ENCODE data around the gene PDE4D. TPM values are rescaled to one million over a fixed set of nuclear protein-coding genes. Genes with fewer than 3 reads are reported as not detected.

Gene PDE4D
- total RNA-seq, 2 experiments from 2014 or later = 0.50 to 0.51 TPM

GRCh38 chr5:59529239-59529638 lies 364.3 kb downstream of the PDE4D start:
- ChIA-PET POLR2A (no interaction called here), CTCF (ENCODE audit: unreplicated experiment) (no interaction called here)
- no TSS peak for BruUV-seq (replicated peaks)

DNA sequence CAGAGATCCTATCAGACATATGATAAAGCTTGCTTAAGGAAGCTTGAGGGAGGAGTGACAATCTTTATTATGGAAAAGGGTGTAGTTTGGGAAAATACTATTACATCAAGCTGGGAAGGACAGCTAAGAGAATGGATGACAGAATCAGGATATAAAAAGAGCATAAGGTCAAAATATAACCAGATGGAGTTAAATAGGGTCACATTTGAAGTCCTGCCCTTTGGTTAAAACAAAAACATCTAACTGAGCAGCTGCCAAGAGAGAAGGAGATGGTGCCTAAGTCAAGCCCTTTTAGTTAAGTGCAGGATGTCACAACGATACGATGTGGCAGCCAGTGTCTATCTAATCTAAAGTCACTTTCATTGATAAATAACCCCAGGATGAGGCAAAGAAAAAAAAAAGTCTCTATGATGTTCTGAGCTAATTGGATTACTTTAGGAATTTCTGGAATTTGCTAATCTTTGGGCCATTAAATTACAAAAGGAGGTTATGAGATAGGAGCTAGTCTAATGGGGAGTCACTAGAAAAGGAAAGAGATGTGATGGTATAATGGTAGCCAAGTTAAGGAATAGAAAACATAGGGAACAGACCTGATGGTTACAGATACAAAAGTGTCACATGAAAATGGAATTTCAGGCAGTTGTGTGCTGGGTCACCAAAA lies 365.2 kb downstream of the PDE4D start:
- ChIA-PET POLR2A (interaction anchor here (0.9 kb wide), 1 partner anchor 9 kb away, joined by 3 read pairs; no protein-coding TSS in a partner anchor), CTCF (ENCODE audit: unreplicated experiment) (no interaction called here)
- no TSS peak for BruUV-seq (replicated peaks)
- intact Hi-C loops (cut with micrococcal nuclease; ENCODE audit: unreplicated experiment) = no loop called here
- Histone ChIP-seq H3K4me3 (ENCODE audit: low read depth, low read length, poor library complexity, severe bottlenecking) (no peak overlapping the region), H3K36me3 (ENCODE audit: insufficient read depth, low read length) (no peaks in the 10 kb centered on the region), H2AFZ (ENCODE audit: low read length) (no peak overlapping the region), H4K20me1 (ENCODE audit: insufficient read depth, low read length) (no peaks in the 10 kb centered on the region), H3K79me2 (ENCODE audit: insufficient read depth, low read depth, low read length) (no peaks in the 10 kb centered on the region), H3K4me2 (ENCODE audit: low read length) (no peak overlapping the region), H3K4me1 (ENCODE audit: insufficient read depth, low read length, poor library complexity, severe bottlenecking) (no peaks in the 10 kb centered on the region), H3K9me3 (ENCODE audit: low read length) (peaks cover 5% of the 10 kb centered on the region), H3K9me2 (ENCODE audit: insufficient read depth, low read length) (no peaks in the 10 kb centered on the region), H3K27ac (ENCODE audit: low read depth, low read length, poor library complexity, severe bottlenecking) (no peak overlapping the region)
- no peak for TF ChIP-seq CTCF (conservative IDR thresholded peaks at IDR 0.05; ENCODE audit: low read length)
- no peak for TF ChIP-seq EZH2phosphoT487 (IDR thresholded peaks at IDR 0.05; ENCODE audit: borderline replicate concordance, low read depth, low read length)
- DNase-seq (ENCODE audit: low spot score) = no peak

More at GRCh38 chr5:59529239-59529638, 364.3 kb downstream of the PDE4D start:
- intact Hi-C loops (cut with micrococcal nuclease; ENCODE audit: unreplicated experiment) = no loop called here
- Histone ChIP-seq H3K9me2 (ENCODE audit: insufficient read depth, low read length) (no peaks in the 10 kb centered on the region), H2AFZ (ENCODE audit: low read length) (no peak overlapping the region), H3K4me2 (ENCODE audit: low read length) (no peak overlapping the region), H3K9me3 (ENCODE audit: low read length) (no peaks in the 10 kb centered on the region), H3K79me2 (ENCODE audit: insufficient read depth, low read depth, low read length) (no peaks in the 10 kb centered on the region), H3K4me1 (ENCODE audit: insufficient read depth, low read length, poor library complexity, severe bottlenecking) (no peaks in the 10 kb centered on the region), H3K27ac (ENCODE audit: low read depth, low read length, poor library complexity, severe bottlenecking) (no peak overlapping the region), H3K4me3 (ENCODE audit: low read depth, low read length, poor library complexity, severe bottlenecking) (no peak overlapping the region), H3K36me3 (ENCODE audit: insufficient read depth, low read length) (no peaks in the 10 kb centered on the region), H4K20me1 (ENCODE audit: insufficient read depth, low read length) (no peaks in the 10 kb centered on the region)
- no peak for DNase-seq (ENCODE audit: low spot score)
- TF ChIP-seq CTCF (conservative IDR thresholded peaks at IDR 0.05; ENCODE audit: low read length) = no peak
- no peak for TF ChIP-seq EZH2phosphoT487 (IDR thresholded peaks at IDR 0.05; ENCODE audit: borderline replicate concordance, low read depth, low read length)

GRCh38 chr5:59525957-59526356 lies 367.6 kb downstream of the PDE4D start:
- BruUV-seq (replicated peaks) = no TSS peak
- no peaks in the 10 kb centered on the region for H3K4me1 ChIP-seq (ENCODE audit: insufficient read depth, low read length, poor library complexity, severe bottlenecking)
- POLR2A ChIA-PET = interaction anchor here (1.8 kb wide), 1 partner anchor 135 kb away, joined by 4 read pairs; no protein-coding TSS in a partner anchor
- no peak overlapping the region for H2AFZ ChIP-seq (ENCODE audit: low read length)
- H4K20me1 ChIP-seq (ENCODE audit: insufficient read depth, low read length) = no peaks in the 10 kb centered on the region
- intact Hi-C loops (cut with micrococcal nuclease; ENCODE audit: unreplicated experiment) = no loop called here
- H3K9me2 ChIP-seq (ENCODE audit: insufficient read depth, low read length) = no peaks in the 10 kb centered on the region
- no peak overlapping the region for H3K4me3 ChIP-seq (ENCODE audit: low read depth, low read length, poor library complexity, severe bottlenecking)
- H3K4me2 ChIP-seq (ENCODE audit: low read length) = no peak overlapping the region
- H3K27ac ChIP-seq (ENCODE audit: low read depth, low read length, poor library complexity, severe bottlenecking) = no peak overlapping the region
- no peaks in the 10 kb centered on the region for H3K36me3 ChIP-seq (ENCODE audit: insufficient read depth, low read length)
- peaks cover 8% of the 10 kb centered on the region for H3K9me3 ChIP-seq (ENCODE audit: low read length)
- H3K79me2 ChIP-seq (ENCODE audit: insufficient read depth, low read depth, low read length) = no peaks in the 10 kb centered on the region
- TF ChIP-seq CTCF (conservative IDR thresholded peaks at IDR 0.05; ENCODE audit: low read length) = no peak
- TF ChIP-seq EZH2phosphoT487 (IDR thresholded peaks at IDR 0.05; ENCODE audit: borderline replicate concordance, low read depth, low read length) = no peak
- DNase-seq (ENCODE audit: low spot score) = no peak
- CTCF ChIA-PET (ENCODE audit: unreplicated experiment) = no interaction called here
